ENCODE data around the gene BRPF1.

The BRPF1 gene

DNA sequence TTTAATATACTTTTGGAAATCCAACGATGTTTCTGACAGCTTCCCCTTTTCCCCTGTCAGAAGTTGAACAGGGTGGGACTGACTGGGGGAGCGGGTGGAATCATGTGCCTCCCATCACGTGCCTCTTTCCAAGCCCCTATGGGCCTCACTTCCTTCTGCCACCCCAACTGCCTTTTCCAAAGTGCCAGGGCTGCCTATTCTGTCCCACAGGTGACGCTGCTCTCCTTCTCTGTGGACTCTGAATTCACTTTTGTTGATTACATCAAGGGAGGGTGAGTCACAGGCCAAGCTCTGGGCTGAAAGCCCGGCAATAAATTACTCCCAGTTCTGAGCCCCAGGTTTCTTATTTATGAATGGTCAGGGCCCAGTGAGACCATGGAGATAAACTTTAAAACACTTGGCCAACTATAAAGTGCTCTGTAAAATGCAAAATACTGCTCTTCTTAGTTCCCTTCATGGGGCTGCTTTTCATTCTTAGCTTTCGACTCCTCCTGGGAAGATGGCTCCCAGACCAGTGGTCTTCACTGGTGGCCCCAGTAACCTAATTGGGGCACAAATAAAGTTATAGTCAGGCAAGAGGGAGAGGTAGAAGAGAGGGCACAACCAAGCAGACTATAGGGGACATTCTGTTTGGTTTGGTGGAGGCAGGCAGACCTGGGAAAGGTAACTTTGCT lies 15.6 kb upstream of the BRPF1 start:
- H3K36me3 ChIP-seq (ENCODE audit: low read length) = no peaks in the 10 kb centered on the region
- H3K9ac ChIP-seq (ENCODE audit: low read length) = no peak overlapping the region
- H3K4me2 ChIP-seq (ENCODE audit: low read depth, low read length, poor library complexity, severe bottlenecking) = no peak overlapping the region
- no peaks in the 10 kb centered on the region for H3F3A ChIP-seq (ENCODE audit: insufficient read depth)
- H3K4me3 ChIP-seq (ENCODE audit: insufficient read depth, low read length, poor library complexity, severe bottlenecking) = no peak overlapping the region
- H3K27ac ChIP-seq (ENCODE audit: low read depth, low read length) = no peak overlapping the region
- no peaks in the 10 kb centered on the region for H3K9me2 ChIP-seq (replicated peaks; ENCODE audit: insufficient read depth, low read length)
- TF ChIP-seq, protein P1, sequence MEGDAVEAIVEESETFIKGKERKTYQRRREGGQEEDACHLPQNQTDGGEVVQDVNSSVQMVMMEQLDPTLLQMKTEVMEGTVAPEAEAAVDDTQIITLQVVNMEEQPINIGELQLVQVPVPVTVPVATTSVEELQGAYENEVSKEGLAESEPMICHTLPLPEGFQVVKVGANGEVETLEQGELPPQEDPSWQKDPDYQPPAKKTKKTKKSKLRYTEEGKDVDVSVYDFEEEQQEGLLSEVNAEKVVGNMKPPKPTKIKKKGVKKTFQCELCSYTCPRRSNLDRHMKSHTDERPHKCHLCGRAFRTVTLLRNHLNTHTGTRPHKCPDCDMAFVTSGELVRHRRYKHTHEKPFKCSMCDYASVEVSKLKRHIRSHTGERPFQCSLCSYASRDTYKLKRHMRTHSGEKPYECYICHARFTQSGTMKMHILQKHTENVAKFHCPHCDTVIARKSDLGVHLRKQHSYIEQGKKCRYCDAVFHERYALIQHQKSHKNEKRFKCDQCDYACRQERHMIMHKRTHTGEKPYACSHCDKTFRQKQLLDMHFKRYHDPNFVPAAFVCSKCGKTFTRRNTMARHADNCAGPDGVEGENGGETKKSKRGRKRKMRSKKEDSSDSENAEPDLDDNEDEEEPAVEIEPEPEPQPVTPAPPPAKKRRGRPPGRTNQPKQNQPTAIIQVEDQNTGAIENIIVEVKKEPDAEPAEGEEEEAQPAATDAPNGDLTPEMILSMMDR (IDR thresholded peaks at IDR 0.05; ENCODE audit: insufficient read depth, low read length, poor library complexity, severe bottlenecking) = no peak
- TF ChIP-seq EZH2phosphoT487 (conservative IDR thresholded peaks at IDR 0.05; ENCODE audit: low read length) = no peak
- no peaks in the 10 kb centered on the region for H3K9me3 ChIP-seq (ENCODE audit: insufficient read depth, low read length)
- H3K27me3 ChIP-seq (ENCODE audit: low read length) = no peaks in the 10 kb centered on the region
- no peak overlapping the region for H2AFZ ChIP-seq (ENCODE audit: low read depth, low read length, severe bottlenecking)
- no peaks in the 10 kb centered on the region for H3K79me2 ChIP-seq (ENCODE audit: insufficient read depth, low read length)
- no peaks in the 10 kb centered on the region for H4K20me1 ChIP-seq (ENCODE audit: low read depth, low read length)

- Histone ChIP-seq H3K27ac (ENCODE audit: low read depth, low read length) (no peak overlapping the region), H2AFZ (ENCODE audit: low read depth, low read length, severe bottlenecking) (no peak overlapping the region), H3K36me3 (ENCODE audit: low read length) (no peaks in the 10 kb centered on the region), H3K79me2 (ENCODE audit: insufficient read depth, low read length) (no peaks in the 10 kb centered on the region), H3K9me3 (ENCODE audit: insufficient read depth, low read length) (no peaks in the 10 kb centered on the region), H3K4me2 (ENCODE audit: low read depth, low read length, poor library complexity, severe bottlenecking) (no peak overlapping the region), H4K20me1 (ENCODE audit: low read depth, low read length) (no peaks in the 10 kb centered on the region), H3K4me3 (ENCODE audit: insufficient read depth, low read length, poor library complexity, severe bottlenecking) (no peak overlapping the region), H3K9me2 (replicated peaks; ENCODE audit: insufficient read depth, low read length) (no peaks in the 10 kb centered on the region), H3K9ac (ENCODE audit: low read length) (no peak overlapping the region), H3F3A (ENCODE audit: insufficient read depth) (no peaks in the 10 kb centered on the region), H3K27me3 (ENCODE audit: low read length) (no peaks in the 10 kb centered on the region)
- TF ChIP-seq, protein P1 (IDR thresholded peaks at IDR 0.05; ENCODE audit: insufficient read depth, low read length, poor library complexity, severe bottlenecking) = no peak
- TF ChIP-seq EZH2phosphoT487 (conservative IDR thresholded peaks at IDR 0.05; ENCODE audit: low read length) = no peak
Observed at GRCh38 chr3:9716801-9717555, 14.6 kb upstream of the BRPF1 start.

DNA sequence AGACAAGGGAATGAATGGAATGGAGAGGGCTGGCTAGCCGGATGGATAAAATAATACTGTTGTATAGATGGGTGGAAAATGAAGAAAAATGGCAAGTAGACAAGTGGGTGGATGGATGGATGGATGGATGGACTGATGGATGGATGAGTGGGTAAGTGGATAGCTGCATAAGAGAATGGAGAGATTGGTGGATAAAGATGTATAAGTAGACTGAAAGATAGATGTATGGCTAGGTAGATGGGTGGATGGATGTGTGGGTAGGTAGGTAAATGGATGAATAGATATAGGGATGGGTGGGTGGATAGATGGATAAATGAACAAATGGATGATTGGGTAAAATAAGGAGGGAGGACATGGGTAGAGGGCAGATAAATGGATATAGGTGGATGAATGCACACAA lies 14.0 kb upstream of the BRPF1 start:
- Histone ChIP-seq H3F3A (ENCODE audit: insufficient read depth) (no peaks in the 10 kb centered on the region), H3K79me2 (ENCODE audit: insufficient read depth, low read length) (no peaks in the 10 kb centered on the region), H3K27me3 (ENCODE audit: low read length) (no peaks in the 10 kb centered on the region), H2AFZ (ENCODE audit: low read depth, low read length, severe bottlenecking) (no peak overlapping the region), H3K9me2 (replicated peaks; ENCODE audit: insufficient read depth, low read length) (no peaks in the 10 kb centered on the region), H3K4me2 (ENCODE audit: low read depth, low read length, poor library complexity, severe bottlenecking) (no peak overlapping the region), H3K4me3 (ENCODE audit: insufficient read depth, low read length, poor library complexity, severe bottlenecking) (no peak overlapping the region), H4K20me1 (ENCODE audit: low read depth, low read length) (no peaks in the 10 kb centered on the region), H3K36me3 (ENCODE audit: low read length) (no peaks in the 10 kb centered on the region), H3K9me3 (ENCODE audit: insufficient read depth, low read length) (no peaks in the 10 kb centered on the region), H3K27ac (ENCODE audit: low read depth, low read length) (no peak overlapping the region), H3K9ac (ENCODE audit: low read length) (no peak overlapping the region)
- TF ChIP-seq EZH2phosphoT487 (conservative IDR thresholded peaks at IDR 0.05; ENCODE audit: low read length) = no peak
- TF ChIP-seq, protein P1 (IDR thresholded peaks at IDR 0.05; ENCODE audit: insufficient read depth, low read length, poor library complexity, severe bottlenecking) = no peak
